Adrenal gland (tissue), 12 donors: ENCODE data around the gene TPM2. TPM values are rescaled to one million over a fixed set of nuclear protein-coding genes. Genes with fewer than 3 reads are reported as not detected.

Source experiments
- DNase-seq, 7 donors: peaks; one replicate each; pipeline ENCODE4 v3.0.0-alpha.2; 2019 to 2020
- H3K27ac ChIP-seq, 5 donors: fragments of 200-600 bp; sonication (generic) in 4 of 5; 1 replicate in 3 of 5; 2 replicates in 2 of 5; pipeline versions ENCODE4 v1.5.1 to v1.8.0; 2016 to 2020; ENCODE audit warnings: mild to moderate bottlenecking in 1 of 5
- H3K27me3 ChIP-seq: fragments of 200-600 bp; 2 replicates; pipeline ENCODE4 v1.8.0; 2021
- H3K36me3 ChIP-seq, 2 donors: fragments of 200-600 bp; replicated peaks in 1 of 2; 1 replicate in 1 of 2; 2 replicates in 1 of 2; pipeline versions ENCODE4 v1.5.1 to v1.8.0; 2018 to 2022
- H3K4me1 ChIP-seq, 2 donors: fragments of 200-600 bp; replicated peaks in 1 of 2; 1 replicate in 1 of 2; 2 replicates in 1 of 2; pipeline versions ENCODE4 v1.5.1 to v1.8.0; 2018 to 2021
- H3K4me3 ChIP-seq, 4 donors: fragments of 200-600 bp; sonication (generic) in 3 of 4; one replicate each; pipeline ENCODE4 v1.5.1; 2016 to 2018
- H3K9me3 ChIP-seq, 3 donors: fragments of 200-600 bp; sonication (generic) in 1 of 3; replicated peaks in 1 of 3; 1 replicate in 2 of 3; 2 replicates in 1 of 3; pipeline versions ENCODE4 v1.5.1 to v1.8.0; 2016 to 2021
- CTCF ChIP-seq, 6 experiments: fragments of 450-650 bp in 4 of 6; fragments of 200-600 bp in 2 of 6; sonication (generic) in 1 of 6; IDR thresholded peaks; 1 replicate in 5 of 6; 2 replicates in 1 of 6; pipeline versions ENCODE4 v1.5.1 to v1.8.0; 2016 to 2021; ENCODE audit warnings: antibody characterized with exemption in 6 of 6, mild to moderate bottlenecking in 2 of 6, moderate library complexity in 1 of 6
- POLR2A ChIP-seq, 2 donors: fragments of 450-650 bp; IDR thresholded peaks; one replicate each; pipeline ENCODE4 v1.6.1; 2017; ENCODE audit warnings: antibody characterized with exemption in 2 of 2, mild to moderate bottlenecking in 2 of 2, moderate library complexity in 1 of 2
- WGBS, 4 donors: extraction: QIAGEN DNeasy Blood & Tissue Kit in 2 of 4; methylation state at CpG; one replicate each; pipeline versions ENCODE4 v1.1.5 to v1.1.7; 2013 to 2017; 5-methylcytosine and 5-hydroxymethylcytosine counted together
- intact Hi-C, 2 donors: fragments of 100-400 bp; cut with DNase I; formaldehyde crosslinking; loops; one replicate each; pipeline versions ENCODE4 v1.14.1 to v1.15.0; 2022 to 2023
- polyA plus RNA-seq, 3 donors: library from polyadenylated mRNA; stranded (reverse); fragments of 200-250 nt in 2 of 3; fragments of 350-450 nt in 1 of 3; fragmentation: Illumina TruSeq in 1 of 3; extraction: RNeasy Lipid Tissue Mini Kit (QIAGEN cat#74804) in 1 of 3; gene quantifications; one replicate each; pipeline ENCODE4 v1.2.3, GENCODE V29; 2013 to 2014
- total RNA-seq, 9 donors: library from RNA; depleted of rRNA in 4 of 9; stranded (reverse); fragments of >200 nt in 4 of 9; fragments of 120-200 nt in 1 of 9; fragmentation: NEBNext Ultra II Directional in 1 of 9; extraction: Animal tissue kit (Norgen Biotek cat#: 25700) in 1 of 9; gene quantifications; one replicate each; pipeline versions ENCODE4 v1.1.0 to v1.2.4, GENCODE V29; 2013 to 2023
- donor health status: healthy with polysubstance abuse.
- donor health status: Bipolar disorder and iron deficiency.
- donor health status: DM: yes; HTN: yes; CAD: no.
- donor health status: DM: no; HTN: no; CAD: no.
- donor health status: DM: no; HTN: no; CAD: no.
- donor health status: DM: yes; HTN: yes; CAD: no.

TPM2 gene
- total and polyA plus RNA-seq, 12 donors: 188 to 1,472 (median 397) TPM

DNA sequence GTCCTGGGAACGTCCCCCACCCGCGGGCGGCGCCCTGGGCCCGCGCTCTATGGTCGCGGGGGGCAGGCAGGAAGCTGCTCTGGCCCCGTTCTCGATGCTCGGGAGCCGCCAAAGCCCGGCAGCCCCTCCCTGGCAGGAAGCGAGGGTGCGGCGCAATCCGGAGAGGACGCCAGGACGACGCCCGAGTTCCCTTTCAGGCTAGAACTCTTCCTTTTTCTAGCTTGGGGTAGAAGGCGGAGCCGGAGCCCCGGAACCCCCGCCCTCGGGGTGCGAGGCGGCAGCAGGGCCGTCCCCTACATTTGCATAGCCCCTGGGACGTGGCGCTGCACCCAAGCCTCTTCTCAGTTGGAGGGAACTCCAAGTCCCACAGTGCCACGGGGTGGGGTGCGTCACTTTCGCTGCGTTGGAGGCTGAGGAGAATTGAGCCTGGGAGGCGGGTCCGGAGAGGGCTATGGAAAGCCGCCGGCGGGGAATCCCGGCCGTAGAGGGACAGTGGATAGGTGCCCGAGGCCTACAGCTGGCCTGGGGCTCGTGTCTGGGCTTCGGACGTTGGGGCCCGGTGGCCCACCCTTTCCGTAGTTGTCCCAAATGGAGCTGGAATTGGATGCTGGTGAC lies 42.6 kb upstream of the TPM2 start, which contains the start of the genes CREB3 and TLN1:
Gene CREB3, plus strand, starts transcription at position 482 of the 615 bp plus-strand sequence. Its CDS starts 107 bp downstream, at position 589.
Gene TLN1, minus strand, starts transcription at position 11 of the 615 bp plus-strand sequence. CDS start 6,501 bp downstream, outside the sequence.
- peak; percentile 97 to 99 (median 99) for DNase-seq
- Histone ChIP-seq H3K9me3 (no peaks in the 10 kb centered on the region), H3K4me1 (peaks cover 48 to 57% of the 10 kb centered on the region in 2 donors), H3K36me3 (peaks cover 0 to 31% of the 10 kb centered on the region in 2 donors), H3K27me3 (no peaks in the 10 kb centered on the region), H3K4me3 (peak within 1 kb of the TSS; percentile 47 to 90 (median 66)), H3K27ac (peak within 1 kb of the TSS; percentile 83 to 99 (median 93))
- TF ChIP-seq CTCF (IDR thresholded peaks at IDR 0.05) (no peak), POLR2A (IDR thresholded peaks at IDR 0.05) (peak; percentile 46 to 90)
- WGBS, 4 donors: 0 to 2% (median 1%) methylated on average over 12 to 49 of the region's 49 CpGs; no CpG with 5 or more reads in 1 of the 4 donors
- intact Hi-C loops: loop anchor here in 1 of 2 donors (5.0 kb wide), 1 partner anchor 70 kb away; no protein-coding TSS in a partner anchor

GRCh38 chr9:35731415-35732184 lies 41.9 kb upstream of the TPM2 start:
- peaks cover 55 to 64% of the 10 kb centered on the region in 2 donors for H3K4me1 ChIP-seq
- no peak for TF ChIP-seq CTCF (IDR thresholded peaks at IDR 0.05)
- no peak for TF ChIP-seq POLR2A (IDR thresholded peaks at IDR 0.05)
- intact Hi-C loops: loop anchor here in 1 of 2 donors (5.0 kb wide), 1 partner anchor 69 kb away; no protein-coding TSS in a partner anchor
- no peaks in the 10 kb centered on the region for H3K27me3 ChIP-seq
- no peak for DNase-seq
- H3K9me3 ChIP-seq: no peaks in the 10 kb centered on the region
- peaks cover 0 to 24% of the 10 kb centered on the region in 2 donors for H3K36me3 ChIP-seq
- H3K4me3 ChIP-seq: peak overlapping the region; percentile 38 to 90 (median 66)
- peak overlapping the region; percentile 83 to 99 (median 93) for H3K27ac ChIP-seq
- 0 to 1% (median 0%) methylated on average over 16 to 47 of the region's 47 CpGs for WGBS, 4 donors

DNA sequence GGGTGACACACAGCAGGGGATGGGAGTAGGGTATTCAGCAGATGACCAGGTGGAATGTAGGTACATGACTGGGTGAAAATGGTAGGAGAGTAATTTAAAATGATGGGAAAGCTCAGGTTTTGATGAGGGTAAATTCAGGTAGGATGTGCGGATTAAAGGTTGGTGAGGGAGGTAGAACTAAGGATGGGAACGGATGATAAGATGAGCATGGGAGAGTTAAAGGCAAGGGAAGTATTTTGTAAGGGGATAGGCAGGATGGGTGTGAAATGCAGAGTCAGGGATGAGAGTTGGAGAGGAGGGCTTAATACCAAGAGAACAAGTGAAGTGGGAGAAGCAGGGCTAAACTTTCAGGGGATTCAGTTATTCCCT lies 40.7 kb upstream of the TPM2 start:
- TF ChIP-seq POLR2A (IDR thresholded peaks at IDR 0.05) (no peak), CTCF (IDR thresholded peaks at IDR 0.05) (no peak)
- intact Hi-C loops: loop anchor here in 1 of 2 donors (5.0 kb wide), 1 partner anchor 68 kb away; no protein-coding TSS in a partner anchor
- H3K4me3 ChIP-seq: peak overlapping the region in 1 of 4 donors; percentile 90
- no peaks in the 10 kb centered on the region for H3K9me3 ChIP-seq
- peak overlapping the region in 4 of 5 donors; percentile 83 to 99 (median 94) for H3K27ac ChIP-seq
- 63 to 73% (median 71%) methylated on average over 2 of the region's 2 CpGs for WGBS, 4 donors
- H3K27me3 ChIP-seq: no peaks in the 10 kb centered on the region
- H3K36me3 ChIP-seq: peaks cover 0 to 16% of the 10 kb centered on the region in 2 donors
- DNase-seq: no peak
- peaks cover 56 to 70% of the 10 kb centered on the region in 2 donors for H3K4me1 ChIP-seq
